Gastrocnemius medialis (tissue), 4 donors: Measurements from ENCODE around the gene EP400.

Experiments
- POLR2A ChIP-seq, 2 donors: fragments of 450-650 bp; IDR thresholded peaks; one replicate each; pipeline ENCODE4 v1.6.1; 2017; ENCODE audit warnings: antibody characterized with exemption in 2 of 2, mild to moderate bottlenecking in 2 of 2, moderate library complexity in 2 of 2
- TF ChIP-seq, protein P1 (sequence below), 5 experiments: fragments of 450-650 bp in 3 of 5; fragments of 200-600 bp in 2 of 5; sonication (generic) in 2 of 5; IDR thresholded peaks in 4 of 5; conservative IDR thresholded peaks in 1 of 5; 1 replicate in 4 of 5; 2 replicates in 1 of 5; pipeline ENCODE4 v1.5.1; 2016 to 2019; ENCODE audit warnings: antibody characterized with exemption in 5 of 5, mild to moderate bottlenecking in 3 of 5, moderate library complexity in 3 of 5

DNA sequence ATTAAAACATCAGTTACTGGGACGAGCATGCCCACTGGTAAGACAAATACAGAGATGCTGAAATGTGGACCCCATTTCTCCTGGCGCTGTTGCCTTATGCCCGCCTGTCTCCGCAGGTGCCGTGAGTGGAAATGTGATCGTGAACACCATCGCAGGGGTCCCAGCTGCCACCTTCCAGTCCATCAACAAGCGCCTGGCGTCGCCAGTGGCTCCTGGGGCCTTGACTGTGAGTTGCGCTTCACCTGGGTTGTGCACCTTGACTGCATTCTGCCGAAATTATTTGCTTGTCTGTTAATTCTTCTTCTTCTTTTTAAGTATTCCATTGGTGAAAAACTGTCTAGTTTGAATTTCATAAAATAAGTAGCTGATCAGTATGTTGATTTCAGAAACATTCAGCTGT lies 105.2 kb downstream of the EP400 start:
- TF ChIP-seq, protein P1, sequence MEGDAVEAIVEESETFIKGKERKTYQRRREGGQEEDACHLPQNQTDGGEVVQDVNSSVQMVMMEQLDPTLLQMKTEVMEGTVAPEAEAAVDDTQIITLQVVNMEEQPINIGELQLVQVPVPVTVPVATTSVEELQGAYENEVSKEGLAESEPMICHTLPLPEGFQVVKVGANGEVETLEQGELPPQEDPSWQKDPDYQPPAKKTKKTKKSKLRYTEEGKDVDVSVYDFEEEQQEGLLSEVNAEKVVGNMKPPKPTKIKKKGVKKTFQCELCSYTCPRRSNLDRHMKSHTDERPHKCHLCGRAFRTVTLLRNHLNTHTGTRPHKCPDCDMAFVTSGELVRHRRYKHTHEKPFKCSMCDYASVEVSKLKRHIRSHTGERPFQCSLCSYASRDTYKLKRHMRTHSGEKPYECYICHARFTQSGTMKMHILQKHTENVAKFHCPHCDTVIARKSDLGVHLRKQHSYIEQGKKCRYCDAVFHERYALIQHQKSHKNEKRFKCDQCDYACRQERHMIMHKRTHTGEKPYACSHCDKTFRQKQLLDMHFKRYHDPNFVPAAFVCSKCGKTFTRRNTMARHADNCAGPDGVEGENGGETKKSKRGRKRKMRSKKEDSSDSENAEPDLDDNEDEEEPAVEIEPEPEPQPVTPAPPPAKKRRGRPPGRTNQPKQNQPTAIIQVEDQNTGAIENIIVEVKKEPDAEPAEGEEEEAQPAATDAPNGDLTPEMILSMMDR (IDR thresholded peaks at IDR 0.05 in 4 of 5, conservative IDR thresholded peaks at IDR 0.05 in 1 of 5), result no peak
- TF ChIP-seq POLR2A (IDR thresholded peaks at IDR 0.05), result no peak
